Activated CD4-positive, alpha-beta T cell treated with anti-CD3 and anti-CD28 coated beads for 4 hours (primary cell): ENCODE measurements around the gene PSPC1.
"Not testable (repeated sequence)": the region's sequence is repeated elsewhere in the genome, so short reads cannot be mapped to it uniquely, and the experiment has no call there.

Experiments used
- DNase-seq, 2 donors: peaks; one replicate each; pipeline ENCODE4 v3.0.0-alpha.2; 2020

Gene PSPC1

DNA sequence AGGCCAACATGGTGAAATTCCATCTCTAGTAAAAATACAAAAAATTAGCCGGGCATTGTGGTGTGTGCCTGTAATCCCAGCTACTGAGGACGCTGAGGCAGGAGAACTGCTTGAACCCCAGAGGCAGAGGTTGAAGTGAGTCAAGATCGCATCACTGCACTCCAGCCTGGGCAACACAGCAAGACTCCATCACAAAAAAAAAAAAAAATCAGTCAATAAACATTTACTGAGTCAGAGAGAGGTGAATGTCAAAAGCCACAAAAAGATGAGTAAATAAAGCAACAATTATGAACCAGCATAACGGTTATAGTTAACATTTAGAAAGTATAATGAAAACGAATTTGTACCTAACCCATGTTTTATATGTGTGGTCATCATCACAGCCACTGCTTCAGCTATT, 23.1 kb downstream of the PSPC1 start:
- no peak for DNase-seq

DNA sequence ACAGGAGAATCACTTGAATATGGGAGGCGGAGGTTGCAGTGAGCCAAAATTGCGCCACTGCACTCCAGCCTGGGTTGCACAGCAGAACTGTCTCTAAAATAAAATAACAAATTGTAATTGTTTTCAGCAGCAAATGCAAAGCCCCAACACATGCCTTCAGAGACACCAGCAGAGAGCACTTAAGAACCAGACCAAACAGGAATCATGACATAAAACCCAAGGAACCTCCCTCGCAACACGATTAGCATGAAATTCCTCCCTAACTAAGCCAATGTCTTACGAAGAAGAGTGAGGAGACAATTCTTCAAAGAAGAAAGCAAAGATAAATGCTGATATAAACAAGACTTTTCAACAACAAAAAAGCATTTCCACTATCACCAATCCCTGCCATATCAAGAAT, 40.1 kb downstream of the PSPC1 start:
- no peak for DNase-seq

DNA sequence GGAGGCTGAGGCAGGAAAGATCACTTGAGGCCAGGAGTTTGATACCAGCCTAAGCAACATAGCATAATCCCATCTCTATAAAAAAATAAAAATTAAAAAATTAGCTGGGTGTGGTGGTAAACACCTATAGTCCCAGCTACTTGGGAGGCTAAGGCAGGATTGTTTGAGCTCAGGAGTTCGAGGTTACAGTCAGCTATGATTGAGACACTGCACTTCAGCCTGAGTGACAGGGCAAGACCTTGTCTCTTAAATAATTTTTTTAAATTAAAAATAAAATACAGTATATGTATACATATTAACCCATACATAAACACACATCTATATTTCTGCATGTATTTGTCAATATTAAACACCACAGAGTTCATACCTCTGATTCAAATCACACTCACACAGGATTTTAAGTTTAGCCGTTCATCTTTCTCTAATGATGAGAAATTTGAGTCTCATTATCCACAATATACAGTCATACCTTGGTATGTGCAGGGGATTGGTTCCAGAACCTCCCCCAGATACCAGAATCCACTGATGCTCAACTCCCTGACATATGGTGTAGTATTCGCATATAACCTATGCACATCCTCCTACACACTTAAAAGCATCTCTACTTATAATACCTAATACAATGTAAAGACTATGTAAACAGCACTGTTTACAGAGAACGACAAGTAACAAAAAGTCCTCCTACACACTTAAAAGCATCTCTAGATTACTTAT, 44.7 kb downstream of the PSPC1 start:
- DNase-seq: no peak

DNA sequence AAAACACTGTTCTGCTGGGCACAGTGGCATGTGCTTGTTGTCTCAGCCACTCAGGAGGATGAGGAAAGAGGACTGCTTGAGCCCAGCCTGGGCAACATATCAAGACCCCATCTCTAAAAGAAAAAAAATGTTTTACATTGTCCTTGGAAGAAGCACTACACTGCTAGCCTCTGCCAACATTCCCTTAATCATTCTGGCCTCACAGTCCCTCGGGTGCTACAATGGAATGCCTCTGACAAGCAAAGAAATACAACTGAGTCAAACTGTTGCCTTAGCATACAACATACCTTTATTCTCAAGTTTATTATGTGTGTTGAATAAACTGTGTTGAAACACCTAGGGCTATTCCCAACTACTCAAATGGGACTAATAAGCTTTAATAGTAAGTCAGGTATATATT, 56.1 kb downstream of the PSPC1 start:
- DNase-seq: no peak

DNA sequence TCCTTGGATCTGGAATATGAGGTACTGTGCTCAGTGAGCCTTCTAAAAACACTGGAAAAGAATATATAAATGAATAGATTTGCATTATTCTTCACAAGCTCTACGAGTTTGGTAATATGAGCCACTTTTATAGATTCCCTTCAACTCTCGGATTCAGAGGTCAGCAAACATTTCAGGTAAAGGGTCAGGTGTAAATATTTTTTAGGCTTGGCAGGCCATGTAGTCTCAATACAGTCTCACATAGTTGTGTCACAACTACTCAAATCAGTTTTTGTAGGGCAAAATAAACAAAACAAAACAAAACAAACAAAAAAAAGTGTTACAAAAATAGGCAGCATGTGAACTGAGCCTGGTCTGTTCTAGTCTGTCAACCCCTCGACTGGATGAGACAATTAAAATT, 57.4 kb downstream of the PSPC1 start:
- DNase-seq: no peak

DNA sequence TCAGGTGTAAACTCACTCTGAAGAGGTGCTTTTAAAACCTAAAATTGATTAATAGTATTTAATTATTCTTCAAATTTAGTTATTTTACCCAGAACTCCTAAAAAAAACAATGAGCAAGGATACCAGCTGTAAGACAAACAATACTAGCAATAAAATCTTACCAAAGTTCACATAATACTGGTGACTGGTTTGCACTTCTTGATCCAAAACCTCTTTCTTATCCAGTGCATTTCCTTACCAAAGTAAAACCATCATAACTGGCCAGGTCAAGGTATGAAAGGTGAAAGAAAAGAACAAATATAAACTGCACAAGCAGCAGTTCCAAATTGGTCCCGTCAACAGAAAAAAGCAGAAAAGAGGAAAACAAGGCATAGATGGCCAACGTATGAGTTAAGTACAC, 62.7 kb downstream of the PSPC1 start:
- DNase-seq: no peak

DNA sequence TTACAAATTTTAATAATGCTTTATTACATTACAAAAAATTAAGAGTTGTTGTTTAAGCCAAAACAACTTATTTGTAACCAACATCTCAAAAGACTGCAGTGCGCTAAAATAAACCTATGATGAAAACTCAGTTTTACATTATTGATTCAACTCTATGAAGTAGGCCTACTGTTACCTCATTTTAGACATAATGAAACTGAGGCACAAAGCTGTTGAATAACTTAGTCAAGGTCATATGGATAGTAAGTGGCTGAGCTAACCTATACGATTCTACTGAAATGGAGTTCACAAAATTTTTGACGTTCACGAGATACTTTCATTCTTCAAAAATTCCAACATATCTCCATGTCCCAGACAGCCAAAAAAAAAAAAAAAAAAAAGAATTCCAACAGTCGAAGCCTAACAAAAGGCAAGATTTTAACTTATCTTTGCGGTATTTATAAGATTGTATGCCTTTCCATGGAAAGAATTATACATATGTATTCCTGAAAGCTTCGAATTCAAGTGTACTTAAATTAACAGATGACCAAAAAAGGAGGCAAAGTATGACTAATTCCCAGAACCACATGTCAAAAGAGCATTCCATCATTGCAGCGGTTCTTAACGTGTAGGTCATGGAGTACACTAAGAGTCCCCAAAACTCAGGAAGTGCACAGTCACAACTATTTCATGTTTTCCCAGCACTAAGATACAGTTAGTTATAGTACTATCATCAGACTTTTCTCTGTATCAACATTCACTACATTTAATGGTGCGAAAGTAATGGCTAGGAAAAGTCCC, 69.4 kb downstream of the PSPC1 start:
- no peak for DNase-seq

DNA sequence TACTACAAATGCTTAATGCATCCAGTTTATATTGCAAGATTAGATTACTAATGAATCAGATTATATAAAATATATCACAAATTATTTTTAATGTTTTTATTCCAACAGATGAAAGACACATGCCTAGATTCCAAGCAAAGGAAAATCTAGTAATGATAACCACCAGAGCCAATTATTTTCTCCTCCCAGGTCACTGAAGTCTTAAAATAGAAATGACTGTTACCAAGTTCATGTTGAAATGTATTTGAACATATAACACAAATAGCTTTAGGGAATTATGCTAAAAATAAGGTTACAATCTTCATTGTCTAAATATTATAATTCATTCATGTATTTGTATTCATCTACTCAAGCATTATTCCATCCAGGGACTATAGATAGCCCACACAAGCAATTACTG, 73.0 kb downstream of the PSPC1 start:
- not testable (repeated sequence) for DNase-seq

DNA sequence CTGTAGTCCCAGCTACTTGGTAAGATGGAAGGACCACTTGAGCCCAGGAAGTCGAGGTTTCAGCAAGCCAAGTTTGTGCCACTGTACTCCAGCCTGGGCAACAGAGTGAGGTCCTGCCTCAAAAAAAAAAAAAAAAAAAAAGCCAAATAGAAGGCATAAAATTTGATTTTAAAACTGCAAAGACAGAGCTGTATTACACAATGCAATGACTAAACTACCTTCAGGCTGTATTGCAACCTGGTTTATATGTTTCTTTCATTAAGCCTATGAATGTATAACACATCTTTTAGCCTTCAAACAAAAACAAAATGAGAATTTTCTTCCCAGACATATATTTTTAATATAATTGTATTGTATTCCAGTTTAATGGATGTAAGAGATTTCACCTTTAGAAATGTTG, 73.7 kb downstream of the PSPC1 start:
- DNase-seq: not testable (repeated sequence)

DNA sequence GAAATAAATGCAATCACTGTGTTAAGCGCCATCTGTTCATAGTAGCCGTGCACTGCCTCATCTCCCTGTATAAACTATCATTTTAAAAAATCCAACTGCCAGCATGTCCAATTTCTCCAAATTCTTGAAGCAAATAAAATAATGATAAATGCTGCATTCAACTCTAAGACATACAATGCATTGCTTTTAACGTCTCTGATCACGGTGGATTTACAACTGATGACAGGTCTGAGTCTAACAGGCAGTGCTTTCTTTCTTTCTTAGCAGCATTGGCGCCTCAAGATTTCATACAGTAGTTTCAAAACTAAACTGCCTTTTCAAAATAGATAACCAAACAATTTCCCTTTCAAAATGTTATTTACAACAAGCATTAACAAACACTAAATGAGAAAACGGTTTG, 78.5 kb downstream of the PSPC1 start:
- not testable (repeated sequence) for DNase-seq

DNA sequence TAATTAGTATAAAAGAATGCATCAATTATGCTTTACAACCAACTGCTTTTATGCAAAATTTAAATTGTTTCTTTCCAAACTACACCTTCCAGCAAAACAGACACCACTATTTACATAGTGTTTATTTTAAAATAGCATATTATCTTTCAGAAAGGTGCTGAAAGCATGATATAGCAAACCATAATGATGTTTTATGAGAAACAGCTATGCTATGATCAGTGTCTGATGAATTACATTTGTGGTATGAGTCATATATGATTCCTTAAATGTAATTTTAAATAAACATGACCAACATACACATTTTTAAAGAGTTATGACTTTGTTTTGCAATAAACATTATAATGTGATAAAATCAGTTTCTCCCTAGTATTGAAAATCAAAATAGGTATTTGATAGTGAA, 81.1 kb downstream of the PSPC1 start:
- DNase-seq: not testable (repeated sequence)

DNA sequence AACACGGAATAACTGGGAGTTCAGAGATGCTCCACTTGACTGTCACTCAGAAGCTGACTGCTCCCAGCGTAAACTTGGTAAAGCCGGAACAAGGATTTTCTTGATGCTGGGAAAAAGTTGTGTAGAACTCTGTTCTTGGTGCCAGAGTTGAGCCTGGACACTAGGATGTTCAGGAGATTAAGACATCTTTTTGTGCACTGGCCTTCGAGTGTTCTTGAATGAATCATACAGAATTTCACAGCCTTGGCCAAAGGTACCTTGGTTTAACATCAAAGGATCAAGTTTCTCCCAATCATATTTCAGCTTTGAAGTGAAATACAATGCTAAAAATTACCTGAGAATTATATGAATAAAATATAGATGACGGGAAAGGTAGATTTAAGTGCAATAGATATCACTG, 81.8 kb downstream of the PSPC1 start:
- not testable (repeated sequence) for DNase-seq

DNA sequence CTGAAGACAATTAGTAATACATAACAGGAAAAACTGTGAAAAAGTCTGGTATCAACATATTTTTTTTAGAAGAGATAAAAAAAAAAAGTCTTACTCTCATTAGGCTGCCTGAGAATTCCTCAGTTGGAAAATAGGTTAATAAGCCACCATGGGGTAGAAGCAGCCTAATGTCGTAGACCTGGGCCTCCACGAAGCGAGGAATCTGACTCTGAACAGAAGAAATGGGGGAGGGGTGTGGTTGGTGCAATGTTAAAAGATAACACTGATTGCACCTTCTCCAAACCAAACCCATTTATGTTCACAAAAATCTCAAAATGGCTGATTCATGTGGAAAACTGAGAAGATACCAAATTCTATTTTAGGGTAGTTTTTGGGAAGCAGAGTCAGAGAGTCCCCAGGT, 86.9 kb downstream of the PSPC1 start:
- no peak for DNase-seq

DNA sequence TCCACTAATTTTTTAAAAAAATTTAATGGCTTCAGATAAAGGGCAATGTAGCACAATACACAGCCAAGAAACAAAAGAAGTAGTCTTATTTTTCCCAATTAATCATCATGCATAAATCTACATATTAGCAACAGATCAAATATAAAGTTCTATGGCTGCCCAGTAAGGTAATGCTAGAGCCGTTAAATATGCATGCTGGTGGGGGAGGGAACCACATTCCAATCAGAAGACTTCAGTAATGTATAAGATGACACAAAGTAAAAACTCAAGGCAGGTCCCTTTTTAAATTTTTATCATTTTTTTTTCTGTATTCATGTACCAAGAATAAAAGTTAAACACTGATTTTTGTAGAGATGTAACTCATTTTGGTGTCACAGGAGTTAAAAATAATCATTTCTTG, 87.3 kb downstream of the PSPC1 start:
- DNase-seq: no peak

DNA sequence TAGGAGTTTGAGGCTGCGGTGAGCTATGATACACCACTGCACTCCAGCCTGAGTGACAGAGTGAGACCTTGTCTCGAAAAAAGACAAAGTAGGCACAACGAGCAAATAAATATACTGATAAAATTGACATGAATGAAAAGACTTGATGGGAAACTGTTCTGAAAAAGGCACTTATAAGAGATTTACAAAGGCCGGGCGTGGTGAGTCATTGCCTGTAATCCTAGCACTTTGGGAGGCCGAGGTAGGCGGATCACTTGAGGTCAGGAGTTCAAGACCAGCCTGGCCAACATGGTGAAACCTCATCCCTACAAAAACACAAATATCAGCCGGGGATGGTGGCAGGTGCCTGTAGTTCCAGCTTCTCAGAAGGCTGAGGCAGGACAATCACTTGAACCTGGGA, 91.3 kb downstream of the PSPC1 start:
- DNase-seq: not testable (repeated sequence)

DNA sequence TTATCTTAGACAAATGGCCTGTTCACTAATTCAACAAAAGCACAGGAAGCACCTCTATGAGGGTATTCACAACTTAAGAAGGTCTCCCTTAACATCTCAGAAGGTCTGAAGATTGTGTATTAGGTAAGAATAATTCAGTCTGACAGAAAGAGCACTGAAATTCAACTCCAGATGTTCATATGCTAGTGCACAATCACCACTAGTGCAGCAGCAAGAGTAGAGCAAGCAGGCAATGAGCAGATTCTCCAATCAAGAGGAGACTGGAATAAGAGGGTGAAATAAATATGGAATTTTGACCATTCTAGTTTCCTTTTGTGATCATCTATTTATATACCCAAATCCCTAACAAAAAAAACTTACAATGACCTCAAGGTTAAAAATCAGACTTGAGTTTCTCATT, 97.3 kb downstream of the PSPC1 start:
- no peak for DNase-seq

DNA sequence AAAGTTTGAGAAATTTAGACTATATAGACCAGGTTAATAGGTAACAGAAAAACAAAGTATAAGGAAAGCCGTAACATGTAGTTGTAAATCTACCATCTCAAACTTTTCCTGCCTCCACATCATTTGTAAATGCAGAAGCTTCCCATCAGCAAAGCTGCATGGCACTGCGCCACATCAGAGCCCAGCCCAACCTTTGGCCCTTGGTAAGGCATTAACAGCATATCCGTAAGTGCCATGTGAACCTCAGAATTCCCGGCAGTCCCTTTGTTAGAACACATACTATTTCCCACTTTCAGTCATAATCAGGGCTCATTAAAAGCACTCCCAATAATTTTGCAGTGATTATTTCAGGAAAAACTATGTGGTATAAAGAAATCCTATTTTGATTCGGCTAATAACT, 97.7 kb downstream of the PSPC1 start:
- no peak for DNase-seq

DNA sequence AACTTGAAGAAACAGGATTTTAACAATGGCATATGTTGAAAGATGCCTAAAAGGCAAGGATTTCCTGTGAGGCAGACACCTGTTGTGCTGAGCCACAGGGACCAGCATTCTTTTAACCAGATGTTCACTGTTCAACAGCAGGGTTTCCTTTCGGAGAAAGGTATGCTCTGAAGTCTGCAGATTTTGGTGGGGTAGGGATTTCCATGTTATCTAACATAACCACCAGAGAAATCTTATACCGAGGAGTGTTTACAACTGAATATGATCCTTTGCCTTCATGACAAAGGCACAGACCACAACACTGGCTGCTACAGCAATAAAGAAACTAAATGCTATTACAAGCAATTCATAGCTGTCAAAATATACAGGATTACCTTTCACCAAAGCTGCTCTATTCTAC, 101.2 kb downstream of the PSPC1 start:
- DNase-seq: no peak

DNA sequence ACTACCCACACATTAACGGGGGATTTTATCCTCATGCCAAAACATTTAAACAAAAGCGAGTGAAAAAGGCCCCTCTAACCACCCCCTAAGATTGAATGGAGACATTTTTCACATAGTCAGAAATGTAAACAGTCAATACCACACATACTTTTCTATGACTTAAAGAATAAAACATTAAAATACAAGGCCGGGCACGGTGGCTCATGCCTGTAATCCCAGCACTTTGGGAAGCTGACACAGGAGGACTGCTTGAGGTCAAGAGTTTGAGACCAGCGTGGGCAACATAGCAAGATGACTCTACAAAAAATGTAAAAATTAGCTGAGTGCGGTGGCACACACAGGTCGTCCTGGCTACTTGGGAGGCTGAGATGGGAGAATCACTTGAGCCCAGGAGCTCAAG, 102.0 kb downstream of the PSPC1 start:
- DNase-seq: no peak

DNA sequence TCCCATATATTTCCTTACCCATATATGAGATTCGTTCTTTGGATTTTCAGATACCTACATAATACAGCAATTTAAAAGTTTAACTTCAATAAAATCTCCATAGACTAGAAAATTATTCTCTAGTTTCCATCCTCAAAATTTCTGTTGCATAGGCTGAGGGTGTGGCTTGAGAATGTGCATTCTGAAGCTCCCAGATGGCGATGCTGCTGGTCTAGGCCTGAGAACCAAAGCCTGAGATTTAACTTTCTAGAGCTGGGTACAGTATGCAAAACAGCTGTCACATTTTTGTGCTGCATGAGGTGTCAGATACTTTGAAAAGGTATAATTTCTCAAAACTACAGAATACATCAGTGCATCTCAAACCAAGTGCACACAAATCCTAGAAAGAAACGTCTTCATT, 106.6 kb downstream of the PSPC1 start:
- no peak for DNase-seq

DNA sequence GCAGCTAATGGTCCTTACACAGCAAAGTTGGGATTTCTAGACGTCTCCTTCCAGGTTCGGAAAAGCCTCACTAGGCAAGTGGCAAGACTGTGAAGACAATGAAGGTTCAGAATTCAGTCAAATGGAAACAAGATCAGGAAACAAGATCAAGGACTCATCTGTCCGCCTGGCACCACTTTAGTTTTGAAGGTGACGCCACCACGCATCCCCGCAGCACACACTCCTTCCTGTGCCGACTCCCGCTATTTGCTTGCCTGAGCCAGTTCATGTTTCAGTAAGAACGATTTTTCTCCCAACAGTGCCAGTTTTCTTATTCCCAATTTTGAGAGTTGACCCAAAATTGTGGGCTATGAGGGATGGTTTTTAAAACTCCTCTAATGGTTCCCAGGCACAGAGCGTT, 107.8 kb downstream of the PSPC1 start:
- DNase-seq: no peak

DNA sequence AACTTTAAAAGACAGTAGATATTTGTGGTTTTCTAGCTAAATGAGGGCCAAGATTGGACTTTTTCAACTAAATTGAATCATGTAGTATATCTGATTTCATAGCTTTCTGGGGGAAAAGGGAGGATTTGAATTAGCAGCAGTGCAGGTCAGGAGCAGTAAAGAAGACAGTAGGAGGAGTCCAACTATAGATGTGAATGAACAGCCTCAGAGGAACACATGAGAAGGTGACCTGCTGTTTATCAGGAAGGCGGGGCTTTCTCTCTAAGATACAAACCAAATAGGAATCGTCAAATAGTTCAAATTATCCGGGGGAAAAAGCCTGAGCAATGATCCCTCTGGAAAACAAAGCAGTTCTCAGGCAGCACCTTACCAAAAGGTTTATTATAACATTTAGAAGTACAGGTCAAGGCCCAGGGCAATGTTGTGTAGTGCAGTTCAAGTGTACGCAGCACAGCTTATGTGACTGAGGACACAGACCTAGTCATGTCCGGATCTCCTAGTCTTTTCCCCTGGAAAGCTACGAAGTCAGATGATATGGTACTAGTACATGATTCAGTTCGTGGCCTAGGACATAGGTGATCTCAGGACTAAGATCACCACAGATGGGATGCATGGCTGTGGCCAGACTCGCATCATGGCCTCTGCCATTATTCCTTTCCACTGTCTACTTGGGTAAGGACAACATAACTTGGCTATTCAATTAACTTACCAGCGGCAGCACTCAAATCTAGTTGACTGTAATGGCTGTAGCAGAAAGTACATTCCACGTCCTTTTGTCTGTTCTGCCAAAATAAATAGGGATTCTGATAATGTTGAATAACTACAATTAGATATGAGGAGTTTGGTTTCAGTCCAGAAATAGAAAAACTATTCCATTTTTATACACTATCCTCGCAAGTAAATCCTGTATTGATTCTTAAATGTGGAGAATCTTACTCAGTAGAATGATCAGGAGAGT, 109.0 kb downstream of the PSPC1 start:
- DNase-seq: no peak

DNA sequence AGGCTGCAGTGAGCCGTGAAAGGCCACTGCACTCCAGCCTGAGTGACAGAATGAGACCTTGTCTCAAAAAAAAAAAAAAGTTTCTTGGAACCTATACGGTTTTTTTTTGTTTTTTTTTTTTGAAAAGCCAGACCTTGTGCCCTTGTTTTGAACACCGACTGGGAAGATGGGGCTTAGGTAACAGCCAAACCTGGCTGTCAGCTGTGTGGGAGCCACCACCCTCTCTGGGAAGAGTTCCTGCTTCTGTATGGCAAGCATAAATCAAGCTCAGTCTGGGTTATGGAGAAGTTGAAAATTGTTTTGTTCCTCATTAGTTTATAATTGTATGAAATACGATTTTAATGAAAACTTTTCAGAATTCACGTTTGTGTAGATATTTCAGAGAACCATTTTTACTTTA, 109.8 kb downstream of the PSPC1 start:
- DNase-seq: no peak

DNA sequence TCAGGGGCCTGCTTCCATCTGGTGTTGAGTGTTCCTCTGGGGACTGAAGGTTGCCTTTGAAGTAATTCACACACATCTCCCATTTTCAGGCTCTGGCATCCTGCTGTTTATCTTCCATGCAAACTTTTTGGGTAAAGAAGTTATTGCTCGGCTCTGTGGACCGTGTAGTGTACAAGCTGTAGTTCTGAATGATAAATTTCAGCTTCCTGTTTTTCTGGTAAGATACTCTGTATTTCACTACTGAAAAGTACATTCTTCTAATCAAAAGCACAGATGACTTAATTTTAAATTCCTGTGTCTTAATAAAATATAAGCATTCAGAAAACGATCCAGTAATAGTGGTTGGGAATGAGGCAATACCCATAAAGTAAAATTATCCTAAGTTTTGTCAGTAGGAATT, 112.6 kb downstream of the PSPC1 start:
- DNase-seq: no peak
